CD4-positive, alpha-beta T cell treated with Interleukin-4 for 1 hour (primary cell): Measurements from ENCODE around the gene SART1.
A peak's percentile ranks its signal among the peaks of the same experiment; 100 is the strongest.
"Not testable (repeated sequence)": the region's sequence is repeated elsewhere in the genome, so short reads cannot be mapped to it uniquely, and the experiment has no call there.

Experiments used
- DNase-seq, 2 donors: peaks; one replicate each; pipeline ENCODE4 v3.0.0-alpha.2; 2020 to 2022

Gene SART1

GRCh38 chr11:66001942-66002647, 40.6 kb downstream of the SART1 start, which contains the start of the genes BANF1 and EIF1AD:
BANF1 (plus strand) TSS chr11:66002503; CDS start chr11:66003251, 748 bp downstream.
EIF1AD (minus strand) TSS chr11:66002157; CDS start chr11:66000389, 1,768 bp downstream.
- DNase-seq: peak; percentile 93 to 97

GRCh38 chr11:66002648-66003225, 41.2 kb downstream of the SART1 start:
- no peak for DNase-seq

GRCh38 chr11:66003291-66003690, 41.8 kb downstream of the SART1 start:
- no peak for DNase-seq

DNA sequence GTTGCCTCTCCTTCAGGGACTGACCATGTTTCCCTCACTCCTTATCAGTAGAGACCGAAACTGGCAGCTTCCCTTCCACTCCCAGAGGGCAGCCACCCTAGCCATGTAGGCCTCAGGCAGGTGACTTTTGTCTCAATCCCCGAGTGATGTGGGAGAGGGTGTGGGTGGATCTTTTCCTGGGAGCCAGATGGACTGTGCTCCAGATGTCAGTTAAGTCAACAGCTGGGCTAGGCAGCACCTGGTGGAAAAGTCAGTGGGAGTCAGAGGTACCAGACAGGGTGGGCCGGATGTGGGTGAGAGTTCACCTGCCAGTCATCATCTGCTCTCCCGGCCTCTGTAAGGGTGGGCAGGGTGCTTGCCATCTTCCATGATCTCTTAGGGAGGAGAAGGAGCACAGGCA, 42.7 kb downstream of the SART1 start:
- DNase-seq: no peak

DNA sequence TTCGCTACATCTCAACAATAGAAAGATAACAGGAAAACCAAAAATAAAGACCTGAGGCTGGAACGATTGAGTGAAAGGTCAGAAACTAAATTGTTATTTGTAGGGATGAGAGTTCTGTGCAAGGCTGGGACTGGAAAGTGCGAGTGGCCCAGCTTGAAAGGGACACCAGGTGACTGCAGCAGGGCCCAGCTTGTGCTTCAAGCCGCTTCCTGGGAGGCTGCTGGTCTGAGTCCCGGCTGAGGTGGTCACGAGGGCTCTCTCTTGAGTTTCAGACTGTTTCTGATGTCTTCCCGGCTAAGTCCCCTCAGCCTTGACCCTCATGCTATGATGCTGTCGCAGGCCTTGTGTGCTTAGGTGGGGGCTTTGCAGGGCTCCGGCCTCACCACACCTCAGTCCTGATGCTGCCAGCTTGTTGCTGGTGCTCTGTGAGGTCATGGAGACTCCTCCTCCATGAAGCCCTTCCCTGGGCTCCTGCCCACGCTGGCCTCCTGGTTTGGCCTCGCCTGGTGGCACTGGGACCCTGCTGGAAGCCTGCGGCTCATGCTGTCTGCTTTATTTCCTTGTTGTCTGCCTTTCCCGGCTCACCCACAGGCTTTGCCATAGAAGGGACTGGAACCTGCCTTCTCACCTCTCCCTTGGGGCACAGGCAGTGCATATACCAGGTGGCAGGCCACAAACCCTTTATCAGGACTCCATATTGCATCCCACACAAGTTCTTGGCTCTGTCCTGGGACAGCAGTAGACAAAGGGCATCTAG, 44.8 kb downstream of the SART1 start:
- no peak for DNase-seq

- no peak for DNase-seq
These were observed 45.3 kb downstream of the SART1 start for GRCh38 chr11:66006891-66007176.

DNA sequence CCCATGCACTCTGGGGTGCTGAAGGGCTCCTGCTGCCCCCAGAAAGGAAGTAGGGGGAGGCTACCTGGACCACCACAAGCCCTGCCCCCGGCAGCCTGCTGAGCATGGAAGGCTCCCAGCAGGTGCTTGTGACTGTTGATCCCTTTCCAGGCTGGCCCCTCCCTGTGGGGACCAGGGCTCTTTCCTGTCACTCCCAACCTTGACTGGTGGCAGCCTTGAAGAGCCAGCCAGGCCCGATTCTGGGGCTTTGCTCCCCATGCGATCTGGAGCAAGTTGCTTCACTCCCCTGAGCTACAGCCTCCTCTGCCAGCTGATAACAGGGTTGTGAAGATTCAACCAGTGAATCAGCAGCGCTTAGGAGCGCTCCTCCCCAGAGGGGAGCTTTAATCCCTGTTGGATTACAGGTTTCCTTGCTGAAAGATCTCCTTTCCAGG, 45.7 kb downstream of the SART1 start:
- DNase-seq: no peak

DNA sequence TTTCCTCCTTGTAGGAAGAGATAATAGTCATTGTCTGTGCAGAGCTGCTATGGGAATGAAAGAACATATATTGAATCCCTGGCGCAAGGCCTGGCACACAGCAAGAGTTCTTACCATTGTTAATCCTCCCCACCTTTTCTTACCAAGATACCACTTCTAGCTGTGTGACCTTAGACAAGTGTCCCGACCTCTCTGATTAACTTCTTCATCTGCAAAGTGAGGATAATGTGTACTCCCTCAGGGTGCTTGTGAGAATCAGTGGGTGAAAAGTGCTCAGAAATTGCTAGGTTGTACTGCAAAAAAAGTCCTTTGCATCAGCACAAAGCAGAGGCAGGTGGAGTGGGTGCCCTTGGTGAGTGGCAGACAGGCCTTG, 46.5 kb downstream of the SART1 start:
- DNase-seq: no peak

GRCh38 chr11:66008468-66009101, 47.1 kb downstream of the SART1 start:
- DNase-seq: no peak

DNA sequence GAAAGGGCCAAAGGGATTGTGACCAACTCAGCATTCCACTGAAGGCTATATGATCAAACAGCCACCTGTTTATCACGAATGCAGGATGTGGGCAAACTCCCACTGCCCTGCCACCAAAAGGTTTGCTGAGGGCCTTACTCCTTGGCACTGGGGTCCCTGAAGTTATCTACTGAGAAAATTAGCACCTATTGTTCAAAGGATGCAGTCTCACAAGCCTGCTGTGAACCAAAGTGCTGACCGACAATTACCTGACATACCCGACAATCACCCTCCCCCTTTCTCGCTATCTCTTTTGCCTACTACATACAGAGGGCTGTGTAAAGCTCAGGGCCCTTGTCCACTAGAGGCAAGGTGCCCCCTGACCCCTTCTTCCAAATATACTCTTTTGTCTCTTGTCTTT, 48.5 kb downstream of the SART1 start:
- DNase-seq: not testable (repeated sequence)

DNA sequence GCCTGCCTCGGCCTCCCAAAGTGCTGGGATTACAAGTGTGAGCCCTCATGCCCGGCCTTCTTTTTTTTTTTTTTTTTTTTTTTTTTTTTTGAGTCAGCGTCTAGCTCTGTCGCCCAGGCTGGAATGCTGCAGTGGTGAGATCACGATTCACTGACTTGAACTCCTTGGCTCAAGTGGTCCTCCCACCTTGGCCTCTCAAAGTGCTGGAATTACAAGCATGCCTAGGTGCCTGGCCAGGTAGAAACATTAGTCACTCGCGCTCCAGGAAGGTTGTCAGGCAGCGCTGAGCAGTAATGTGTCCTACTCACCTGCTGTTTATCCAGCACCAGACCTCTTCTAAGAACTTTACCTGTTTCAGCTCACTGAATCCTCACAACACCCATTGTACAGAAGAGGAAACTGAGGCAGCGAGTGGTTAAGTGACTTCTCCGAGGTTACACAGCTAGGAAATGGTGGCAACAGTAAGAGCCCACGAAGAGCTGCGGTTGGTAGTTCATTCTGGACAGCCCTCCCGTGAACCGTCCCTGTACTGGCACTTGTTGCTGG, 49.8 kb downstream of the SART1 start:
- no peak for DNase-seq

- DNase-seq: no peak
These were observed 50.3 kb downstream of the SART1 start, which contains the start of gene CST6 for GRCh38 chr11:66011785-66012303. CST6 (plus strand) TSS chr11:66012008; CDS start chr11:66012045, 37 bp downstream.

GRCh38 chr11:66012371-66012945, 50.9 kb downstream of the SART1 start:
- DNase-seq: no peak

GRCh38 chr11:66012946-66013761, 51.6 kb downstream of the SART1 start:
- DNase-seq: peak in 1 of 2 donors; percentile 59

GRCh38 chr11:66013762-66014100, 52.2 kb downstream of the SART1 start:
- DNase-seq: no peak

DNA sequence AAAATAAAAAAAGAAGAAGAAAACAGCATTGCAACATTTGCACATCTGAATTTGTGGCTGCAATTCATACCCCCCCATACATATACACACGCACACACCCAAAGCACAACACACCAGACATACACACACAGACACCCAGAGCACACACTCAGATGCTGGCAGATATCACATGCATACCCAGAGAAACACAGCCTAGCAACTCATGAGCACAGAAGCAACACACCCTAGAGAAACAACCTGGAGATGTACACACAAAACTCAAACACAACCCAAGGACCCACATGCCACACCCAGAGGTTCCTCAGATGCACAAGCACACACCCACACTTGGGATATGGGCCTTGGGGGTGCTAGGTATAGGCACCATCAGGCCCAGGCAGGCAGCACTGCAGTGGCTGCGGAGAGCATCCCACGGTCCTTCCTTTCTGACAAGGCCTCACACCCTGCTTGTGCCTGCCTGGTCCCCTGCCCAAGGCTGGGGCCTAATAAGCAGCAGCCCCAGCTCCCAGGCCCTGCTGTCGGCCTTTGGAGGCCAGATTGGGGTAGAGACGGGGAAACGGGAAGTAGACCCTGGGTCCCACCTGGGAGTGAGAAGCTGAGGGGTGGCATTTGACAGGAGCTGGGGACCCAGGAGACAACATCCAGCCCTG, 53.4 kb downstream of the SART1 start:
- no peak for DNase-seq

GRCh38 chr11:66015454-66015881, 53.9 kb downstream of the SART1 start:
- no peak for DNase-seq

GRCh38 chr11:66015936-66016792, 54.6 kb downstream of the SART1 start:
- DNase-seq: no peak

- DNase-seq: no peak
These were observed 55.3 kb downstream of the SART1 start for GRCh38 chr11:66016793-66017177.

GRCh38 chr11:66017321-66017720, 55.8 kb downstream of the SART1 start:
- no peak for DNase-seq
